ENCODE data around the gene ANKRD27. TPM values are rescaled to one million over a fixed set of nuclear protein-coding genes. Genes with fewer than 3 reads are reported as not detected.

Gene ANKRD27
- total RNA-seq, 2 experiments from 2014 or later = 40.3 to 41.7 TPM

DNA sequence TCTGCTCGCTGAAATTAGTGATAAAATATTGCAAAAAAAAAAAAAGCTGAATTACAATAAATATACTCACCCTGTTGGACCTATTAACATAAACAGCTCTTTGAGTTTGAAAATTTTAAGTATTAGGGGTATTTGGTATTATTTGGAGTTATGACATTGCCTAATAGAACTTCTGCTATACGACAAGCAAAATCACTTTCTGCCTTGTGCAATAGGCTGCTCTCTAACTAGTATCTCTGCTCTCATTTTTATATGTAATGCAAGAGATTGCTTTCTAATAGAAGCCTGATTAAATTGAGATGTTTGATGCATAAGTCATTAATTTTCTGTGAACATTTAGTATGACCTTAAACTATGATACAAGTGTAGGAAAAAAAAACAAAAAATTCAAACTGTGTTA, 6.0 kb upstream of the ANKRD27 start:
- H3K4me3 Mint-ChIP-seq = no peak overlapping the region
- peaks cover 7% of the 10 kb centered on the region for H3K4me1 Mint-ChIP-seq
- no peaks in the 10 kb centered on the region for H3K9me3 Mint-ChIP-seq (ENCODE audit: low read depth)
- H3K27ac Mint-ChIP-seq = no peak overlapping the region
- CTCF ChIA-PET = interaction anchor here (2.6 kb wide), 1 partner anchor 9 kb away, joined by 8 read pairs; no protein-coding TSS in a partner anchor
- DNase-seq = no peak
- no peaks in the 10 kb centered on the region for H3K36me3 Mint-ChIP-seq
- no peak for ATAC-seq
- peaks cover 28% of the 10 kb centered on the region for H3K27me3 Mint-ChIP-seq

DNA sequence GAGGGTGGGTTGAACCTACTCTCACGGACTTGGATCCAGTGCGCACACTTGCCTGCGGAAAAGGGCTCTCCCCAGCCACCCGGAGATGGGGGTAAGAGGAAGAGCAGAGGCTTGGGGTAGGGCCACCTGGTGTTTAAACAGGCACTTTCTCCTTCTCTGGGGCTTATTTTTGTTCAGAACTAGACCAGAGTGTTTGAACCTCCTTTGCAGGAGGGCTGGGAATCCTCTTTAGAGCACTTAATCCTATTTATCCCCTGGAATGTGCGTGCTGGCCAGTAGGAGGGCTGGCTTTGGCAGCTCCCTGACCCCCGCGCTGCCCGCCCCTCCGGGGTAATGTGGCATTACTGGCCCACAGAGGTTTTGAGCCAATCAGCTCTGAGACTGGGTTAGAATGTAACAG, 2.7 kb upstream of the ANKRD27 start:
- CTCF ChIA-PET = interaction anchor here (0.5 to 0.8 kb wide), 2 partner anchors 29 to 1825 kb away, joined by 3 read pairs; no protein-coding TSS in a partner anchor

DNA sequence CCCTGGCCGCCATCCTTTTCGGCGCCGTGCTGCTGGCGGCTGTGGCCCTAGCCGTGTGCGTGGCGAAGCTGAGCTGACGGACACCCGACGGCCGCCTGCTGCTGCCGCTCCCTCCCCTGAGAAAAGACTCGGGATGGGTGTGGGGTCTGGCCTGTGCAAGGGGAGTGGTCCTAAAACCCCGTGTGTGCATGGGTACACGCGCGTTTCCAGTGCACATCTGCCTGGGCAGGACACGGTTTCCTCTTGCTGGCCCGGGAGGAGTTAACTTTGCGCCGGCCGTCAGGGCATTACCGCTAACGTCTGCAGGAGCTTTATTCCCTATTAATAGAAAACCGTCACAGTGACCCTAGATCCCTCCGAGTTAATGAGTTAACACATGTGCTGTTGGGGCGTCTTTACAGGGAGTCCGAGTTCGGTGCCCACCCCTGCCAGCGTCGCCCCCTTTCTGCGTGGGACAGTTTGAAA, 1.9 kb upstream of the ANKRD27 start:
- peak overlapping the region; percentile 21 for H3K4me3 Mint-ChIP-seq
- H3K27ac Mint-ChIP-seq = no peak overlapping the region
- H3K4me1 Mint-ChIP-seq = peaks cover 30% of the 10 kb centered on the region
- CTCF ChIA-PET = interaction anchor here (0.5 to 2.2 kb wide), 4 partner anchors 12 to 1825 kb away, joined by 3 to 9 read pairs (median 6); no protein-coding TSS in a partner anchor
- ATAC-seq (no peak), DNase-seq (no peak)
- peaks cover 25% of the 10 kb centered on the region for H3K27me3 Mint-ChIP-seq
- peaks cover 4% of the 10 kb centered on the region for H3K36me3 Mint-ChIP-seq
- no peaks in the 10 kb centered on the region for H3K9me3 Mint-ChIP-seq (ENCODE audit: low read depth)

More for the DNA sequence above, 2.7 kb upstream of the ANKRD27 start:
- ATAC-seq = no peak
- H3K36me3 Mint-ChIP-seq = peaks cover 4% of the 10 kb centered on the region
- no peak overlapping the region for H3K27ac Mint-ChIP-seq
- no peaks in the 10 kb centered on the region for H3K9me3 Mint-ChIP-seq (ENCODE audit: low read depth)
- DNase-seq = no peak
- H3K4me1 Mint-ChIP-seq = peaks cover 24% of the 10 kb centered on the region
- H3K27me3 Mint-ChIP-seq = peaks cover 28% of the 10 kb centered on the region
- H3K4me3 Mint-ChIP-seq = no peak overlapping the region

DNA sequence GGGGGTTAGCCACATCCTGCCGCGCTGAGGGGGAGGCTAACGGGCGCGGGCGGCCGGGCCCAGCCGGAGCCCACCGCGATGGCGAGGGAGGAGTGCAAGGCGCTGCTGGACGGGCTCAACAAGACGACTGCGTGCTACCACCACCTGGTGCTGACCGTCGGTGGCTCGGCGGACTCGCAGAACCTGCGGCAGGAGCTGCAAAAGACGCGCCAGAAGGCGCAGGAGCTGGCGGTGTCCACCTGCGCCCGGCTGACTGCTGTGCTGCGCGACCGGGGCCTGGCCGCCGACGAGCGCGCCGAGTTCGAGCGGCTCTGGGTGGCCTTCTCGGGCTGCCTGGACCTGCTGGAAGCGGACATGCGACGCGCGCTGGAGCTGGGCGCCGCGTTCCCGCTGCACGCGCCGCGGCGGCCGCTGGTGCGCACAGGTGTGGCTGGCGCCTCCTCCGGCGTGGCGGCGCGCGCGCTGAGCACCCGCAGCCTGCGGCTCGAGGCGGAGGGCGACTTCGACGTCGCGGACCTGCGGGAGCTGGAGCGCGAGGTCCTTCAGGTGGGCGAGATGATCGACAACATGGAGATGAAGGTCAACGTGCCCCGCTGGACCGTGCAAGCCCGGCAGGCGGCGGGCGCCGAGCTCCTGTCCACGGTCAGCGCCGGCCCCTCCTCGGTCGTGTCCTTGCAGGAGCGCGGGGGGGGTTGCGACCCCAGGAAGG, 1.4 kb upstream of the ANKRD27 start:
- CTCF ChIA-PET = interaction anchor here (1.0 to 2.2 kb wide), 3 partner anchors 12 to 76 kb away, joined by 5 to 9 read pairs (median 7); no protein-coding TSS in a partner anchor
- DNase-seq (peak; percentile 43), ATAC-seq (no peak)
- no peak overlapping the region for H3K27ac Mint-ChIP-seq
- H3K36me3 Mint-ChIP-seq = peaks cover 4% of the 10 kb centered on the region
- peak overlapping the region; percentile 73 for H3K4me3 Mint-ChIP-seq
- H3K27me3 Mint-ChIP-seq = peaks cover 25% of the 10 kb centered on the region
- no peaks in the 10 kb centered on the region for H3K9me3 Mint-ChIP-seq (ENCODE audit: low read depth)
- peaks cover 35% of the 10 kb centered on the region for H3K4me1 Mint-ChIP-seq

- peaks cover 35% of the 10 kb centered on the region for H3K4me1 Mint-ChIP-seq
- peaks cover 4% of the 10 kb centered on the region for H3K36me3 Mint-ChIP-seq
- peaks cover 20% of the 10 kb centered on the region for H3K27me3 Mint-ChIP-seq
- peak within 1 kb of the TSS; percentile 64 for H3K27ac Mint-ChIP-seq
- DNase-seq (peak; percentile 81), ATAC-seq (peak; percentile 62)
- peak within 1 kb of the TSS; percentile 73 for H3K4me3 Mint-ChIP-seq
- CTCF ChIA-PET = interaction anchor here (1.0 to 2.2 kb wide), 6 partner anchors 11 to 444 kb away, joined by 3 to 9 read pairs (median 4); no protein-coding TSS in a partner anchor
- no peaks in the 10 kb centered on the region for H3K9me3 Mint-ChIP-seq (ENCODE audit: low read depth)
These were observed 773 bp upstream of the ANKRD27 start, which contains the start of gene RGS9BP for GRCh38 chr19:32675720-32676185. Gene RGS9BP, plus strand, starts transcription at chr19:32675848. Its CDS starts 416 bp downstream, at chr19:32676264.

DNA sequence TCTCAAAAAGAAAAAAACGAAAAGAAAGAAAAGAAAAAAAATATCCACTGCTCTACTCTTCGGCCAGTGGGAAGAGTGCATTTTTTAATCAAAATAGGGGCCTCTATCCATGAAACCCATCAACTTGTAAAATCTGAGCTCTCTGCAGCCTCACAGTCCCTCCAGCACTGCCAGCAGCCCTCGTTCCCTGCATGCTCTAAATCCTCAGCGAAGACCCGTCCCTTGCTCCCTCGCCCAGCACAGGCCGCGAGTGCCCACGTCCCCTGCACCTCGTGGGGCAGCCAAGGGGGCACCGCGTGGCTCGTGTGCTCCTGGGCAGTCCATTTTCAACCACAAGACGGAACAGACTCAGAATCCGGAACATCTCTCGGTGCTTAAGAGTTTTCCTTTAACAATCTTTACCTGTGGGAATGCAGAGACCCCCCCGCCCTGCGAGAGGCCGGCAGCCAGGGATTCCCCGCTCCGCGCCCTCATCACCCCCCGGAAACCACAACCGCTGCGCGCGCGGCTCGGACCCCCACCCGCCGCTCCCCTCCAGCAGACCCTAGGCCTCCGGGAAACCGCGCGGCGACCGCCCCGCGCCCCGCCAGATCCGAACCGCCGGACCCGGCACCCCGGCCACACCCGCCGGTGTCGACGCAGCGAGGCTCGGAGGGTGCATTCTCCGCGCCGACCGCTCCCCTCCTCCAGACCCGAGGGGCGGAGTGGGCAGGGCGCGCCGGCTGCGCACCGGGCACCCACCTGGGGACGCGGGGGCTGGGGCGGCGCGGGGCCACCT, 638 bp downstream of the ANKRD27 start:
- peak overlapping the region; percentile 82 for H3K4me3 Mint-ChIP-seq
- peak overlapping the region; percentile 84 for H3K27ac Mint-ChIP-seq
- peaks cover 41% of the 10 kb centered on the region for H3K4me1 Mint-ChIP-seq
- ATAC-seq = no peak
- DNase-seq = peak; percentile 43
- H3K27me3 Mint-ChIP-seq = peaks cover 15% of the 10 kb centered on the region
- H3K36me3 Mint-ChIP-seq = peaks cover 4% of the 10 kb centered on the region
- CTCF ChIA-PET = interaction anchor here (0.6 to 1.2 kb wide), 4 partner anchors 19 to 449 kb away, joined by 3 to 4 read pairs (median 4); no protein-coding TSS in a partner anchor
- H3K9me3 Mint-ChIP-seq (ENCODE audit: low read depth) = no peaks in the 10 kb centered on the region

- H3K27ac Mint-ChIP-seq = no peak overlapping the region
- ATAC-seq = no peak
These were observed 1.4 kb downstream of the ANKRD27 start for GRCh38 chr19:32673573-32673972.

DNA sequence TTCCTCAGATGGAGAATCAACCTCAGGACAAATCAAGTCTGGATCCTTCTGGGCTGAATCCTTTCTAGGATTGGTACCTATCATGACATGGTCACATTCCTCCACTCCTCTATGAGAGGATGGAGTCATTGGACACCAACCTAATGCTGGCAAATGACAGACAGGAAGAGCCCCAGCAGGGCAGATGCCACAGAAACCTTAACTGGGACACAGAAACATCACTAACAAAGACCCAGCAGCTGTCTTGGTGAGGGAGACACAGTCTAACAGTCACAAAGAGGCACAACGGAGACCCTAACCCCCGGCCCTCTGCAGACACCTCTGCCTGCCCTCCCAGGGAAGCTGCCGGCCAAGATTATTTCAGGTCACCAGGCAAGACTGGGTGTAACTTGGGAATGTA, 2.1 kb downstream of the ANKRD27 start:
- Mint-ChIP-seq H3K9me3 (ENCODE audit: low read depth) (no peaks in the 10 kb centered on the region), H3K27me3 (peaks cover 11% of the 10 kb centered on the region), H3K36me3 (peaks cover 4% of the 10 kb centered on the region), H3K27ac (no peak overlapping the region), H3K4me3 (peak overlapping the region; percentile 12), H3K4me1 (peaks cover 42% of the 10 kb centered on the region)
- DNase-seq (no peak), ATAC-seq (no peak)
- CTCF ChIA-PET = no interaction called here

More at GRCh38 chr19:32673573-32673972, 1.4 kb downstream of the ANKRD27 start:
- peaks cover 42% of the 10 kb centered on the region for H3K4me1 Mint-ChIP-seq
- CTCF ChIA-PET = interaction anchor here (1.2 kb wide), 1 partner anchor 74 kb away, joined by 3 read pairs; no protein-coding TSS in a partner anchor
- H3K4me3 Mint-ChIP-seq = peak overlapping the region; percentile 12
- H3K9me3 Mint-ChIP-seq (ENCODE audit: low read depth) = no peaks in the 10 kb centered on the region
- H3K27me3 Mint-ChIP-seq = peaks cover 15% of the 10 kb centered on the region
- DNase-seq = no peak
- H3K36me3 Mint-ChIP-seq = peaks cover 4% of the 10 kb centered on the region

DNA sequence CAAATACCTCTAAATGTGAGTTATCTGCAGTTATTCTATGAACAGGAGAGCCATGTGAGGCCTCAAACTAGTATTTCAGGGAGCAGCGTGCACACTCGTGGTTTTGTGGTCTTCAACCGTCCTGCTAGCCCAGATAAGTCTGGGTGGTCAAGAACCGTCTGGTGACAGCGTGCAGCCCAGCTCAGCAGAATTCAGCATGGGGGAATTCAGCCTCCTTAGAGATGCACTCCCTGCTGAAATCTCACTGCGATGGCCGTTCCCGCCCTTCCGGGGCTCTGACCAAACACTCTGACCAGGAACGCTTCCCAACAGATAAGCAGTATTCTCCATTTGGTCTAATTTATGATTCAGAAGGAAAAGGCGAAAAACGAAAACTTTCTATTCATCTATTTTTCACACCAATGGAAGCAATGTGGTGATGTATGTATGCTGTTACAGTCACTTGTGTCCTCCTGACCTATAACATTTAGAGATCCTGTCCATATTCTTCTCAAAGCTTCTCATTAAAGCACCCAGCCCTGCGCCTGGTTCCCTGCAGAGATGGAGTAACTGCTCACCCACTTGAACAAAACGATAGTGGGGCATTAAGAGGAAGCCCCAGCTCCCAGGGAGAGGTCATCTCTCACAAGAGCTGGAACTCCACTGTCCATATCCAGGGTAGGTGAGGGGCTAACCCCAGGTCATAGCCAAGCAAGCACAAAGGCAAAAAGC, 2.9 kb downstream of the ANKRD27 start:
- H3K9me3 Mint-ChIP-seq (ENCODE audit: low read depth) = no peaks in the 10 kb centered on the region
- no peak for DNase-seq
- peaks cover 37% of the 10 kb centered on the region for H3K4me1 Mint-ChIP-seq
- H3K36me3 Mint-ChIP-seq = peaks cover 4% of the 10 kb centered on the region
- CTCF ChIA-PET = no interaction called here
- H3K27ac Mint-ChIP-seq = no peak overlapping the region
- no peak overlapping the region for H3K4me3 Mint-ChIP-seq
- no peak for ATAC-seq
- H3K27me3 Mint-ChIP-seq = peaks cover 3% of the 10 kb centered on the region

DNA sequence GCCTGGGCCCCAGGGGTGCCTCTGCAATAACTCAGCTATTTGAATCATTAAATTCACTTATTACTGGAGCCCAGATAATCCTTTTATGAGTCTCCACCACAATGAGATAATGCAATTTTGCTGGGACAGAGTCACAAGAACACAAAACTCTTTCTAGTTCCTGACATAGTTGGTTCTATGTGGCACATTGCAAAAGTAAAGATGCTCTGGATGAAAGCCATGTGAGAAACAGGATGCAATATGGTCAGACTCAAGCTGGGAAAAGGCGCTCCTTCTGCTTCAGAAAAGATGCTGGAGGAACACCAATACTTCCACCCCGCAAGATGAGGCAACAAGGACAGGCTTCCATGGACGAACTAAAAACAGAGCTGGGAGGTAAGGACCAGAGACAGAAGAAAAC, 5.7 kb downstream of the ANKRD27 start:
- H3K4me3 Mint-ChIP-seq = no peak overlapping the region
- CTCF ChIA-PET = no interaction called here
- H3K9me3 Mint-ChIP-seq (ENCODE audit: low read depth) = no peaks in the 10 kb centered on the region
- no peak for DNase-seq
- peaks cover 10% of the 10 kb centered on the region for H3K36me3 Mint-ChIP-seq
- no peaks in the 10 kb centered on the region for H3K27me3 Mint-ChIP-seq
- no peak overlapping the region for H3K27ac Mint-ChIP-seq
- peaks cover 32% of the 10 kb centered on the region for H3K4me1 Mint-ChIP-seq
- no peak for ATAC-seq

GRCh38 chr19:32666084-32666483, 8.9 kb downstream of the ANKRD27 start:
- CTCF ChIA-PET = no interaction called here
- Mint-ChIP-seq H3K27ac (no peak overlapping the region), H3K36me3 (peaks cover 6% of the 10 kb centered on the region), H3K9me3 (ENCODE audit: low read depth) (no peaks in the 10 kb centered on the region), H3K4me1 (peaks cover 10% of the 10 kb centered on the region), H3K27me3 (no peaks in the 10 kb centered on the region), H3K4me3 (no peak overlapping the region)
- DNase-seq (no peak), ATAC-seq (no peak)

- Mint-ChIP-seq H3K27me3 (no peaks in the 10 kb centered on the region), H3K36me3 (peaks cover 6% of the 10 kb centered on the region), H3K9me3 (ENCODE audit: low read depth) (no peaks in the 10 kb centered on the region), H3K4me3 (no peak overlapping the region), H3K27ac (no peak overlapping the region), H3K4me1 (peaks cover 3% of the 10 kb centered on the region)
- DNase-seq (no peak), ATAC-seq (peak; percentile 20)
- CTCF ChIA-PET = no interaction called here
These were observed 12.8 kb downstream of the ANKRD27 start for GRCh38 chr19:32662186-32662585.

DNA sequence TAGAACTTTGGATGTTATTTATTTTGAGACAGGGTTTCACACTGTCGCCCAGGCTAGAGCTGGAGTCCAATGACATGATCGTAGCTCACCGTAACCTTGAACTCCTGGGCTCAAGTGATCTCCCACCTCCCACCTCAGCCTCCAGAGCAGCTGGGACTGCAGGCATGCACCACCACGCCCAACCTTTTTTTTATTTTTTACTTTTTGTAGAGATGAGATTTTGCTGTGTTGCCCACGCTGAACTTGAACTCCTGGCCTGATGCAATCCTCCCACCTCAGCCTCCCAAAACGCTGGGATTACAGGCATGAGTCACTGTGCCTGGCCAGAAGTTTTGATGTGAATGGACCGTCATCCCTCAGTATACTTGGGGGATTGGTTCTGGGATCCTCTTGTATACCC, 13.7 kb downstream of the ANKRD27 start:
- no peak overlapping the region for H3K4me3 Mint-ChIP-seq
- H3K27ac Mint-ChIP-seq = no peak overlapping the region
- CTCF ChIA-PET = no interaction called here
- no peaks in the 10 kb centered on the region for H3K9me3 Mint-ChIP-seq (ENCODE audit: low read depth)
- DNase-seq (no peak), ATAC-seq (no peak)
- H3K27me3 Mint-ChIP-seq = no peaks in the 10 kb centered on the region
- peaks cover 4% of the 10 kb centered on the region for H3K36me3 Mint-ChIP-seq
- peaks cover 3% of the 10 kb centered on the region for H3K4me1 Mint-ChIP-seq

Data from activated CD8-positive, alpha-beta memory T cell treated with anti-CD3 and anti-CD28 coated beads, Interleukin-2, amount 10 ng/mL, durations not matched to agents 7 days and 5 days (primary cell).